ENCODE data around the gene MCEMP1. TPM values are rescaled to one million over a fixed set of nuclear protein-coding genes. Genes with fewer than 3 reads are reported as not detected.

Gene MCEMP1
- total RNA-seq, 1 experiment from 2014 or later: 0.44 TPM

- TF ChIP-seq CTCF (IDR thresholded peaks at IDR 0.05; ENCODE audit: unreplicated experiment): no peak
- ChIA-PET POLR2A (interaction anchor here (0.9 kb wide), 1 partner anchor 24 kb away, joined by 3 read pairs; no protein-coding TSS in a partner anchor), CTCF (interaction anchor here (0.6 to 2.0 kb wide), 3 partner anchors 12 to 131 kb away, joined by 4 to 6 read pairs (median 4); partner anchors contain the start of gene TRAPPC5)
- no TSS peak for BruUV-seq (replicated peaks)
- DNase-seq (ENCODE audit: unreplicated experiment): no peak
- Mint-ChIP-seq H3K36me3 (ENCODE audit: insufficient read depth, unreplicated experiment) (no peaks in the 10 kb centered on the region), H3K4me1 (ENCODE audit: insufficient read depth, unreplicated experiment) (no peaks in the 10 kb centered on the region), H3K9me3 (ENCODE audit: unreplicated experiment) (no peaks in the 10 kb centered on the region), H3K4me3 (ENCODE audit: unreplicated experiment) (no peak within 1 kb of the TSS), H3K27me3 (ENCODE audit: insufficient read depth, unreplicated experiment) (peaks cover 22% of the 10 kb centered on the region), H3K27ac (ENCODE audit: low read depth, unreplicated experiment) (no peak within 1 kb of the TSS)
- intact Hi-C loops (cut with micrococcal nuclease): no loop called here
These were observed 8.0 kb upstream of the MCEMP1 start, which contains the start of gene RETN for GRCh38 chr19:7668842-7669241. TSS of gene RETN (plus strand) at chr19:7669049. CDS start at chr19:7669327, 278 bp downstream.

GRCh38 chr19:7669641-7670040, 7.2 kb upstream of the MCEMP1 start:
- no peaks in the 10 kb centered on the region for H3K4me1 Mint-ChIP-seq (ENCODE audit: insufficient read depth, unreplicated experiment)
- no peak for TF ChIP-seq CTCF (IDR thresholded peaks at IDR 0.05; ENCODE audit: unreplicated experiment)
- no peak overlapping the region for H3K4me3 Mint-ChIP-seq (ENCODE audit: unreplicated experiment)
- POLR2A ChIA-PET: interaction anchor here (0.7 to 0.9 kb wide), 2 partner anchors 11 to 16 kb away, joined by 3 read pairs; partner anchors contain the start of gene TRAPPC5
- no peak for DNase-seq (ENCODE audit: unreplicated experiment)
- no TSS peak for BruUV-seq (replicated peaks)
- no peaks in the 10 kb centered on the region for H3K36me3 Mint-ChIP-seq (ENCODE audit: insufficient read depth, unreplicated experiment)
- H3K27me3 Mint-ChIP-seq (ENCODE audit: insufficient read depth, unreplicated experiment): peaks cover 22% of the 10 kb centered on the region
- no peak overlapping the region for H3K27ac Mint-ChIP-seq (ENCODE audit: low read depth, unreplicated experiment)
- CTCF ChIA-PET: interaction anchor here (0.6 to 2.0 kb wide), 3 partner anchors 11 to 131 kb away, joined by 4 to 6 read pairs (median 4); partner anchors contain the start of gene TRAPPC5
- H3K9me3 Mint-ChIP-seq (ENCODE audit: unreplicated experiment): no peaks in the 10 kb centered on the region
- intact Hi-C loops (cut with micrococcal nuclease): no loop called here

- H3K9me3 Mint-ChIP-seq (ENCODE audit: unreplicated experiment): no peaks in the 10 kb centered on the region
- intact Hi-C loops (cut with micrococcal nuclease): no loop called here
- no peaks in the 10 kb centered on the region for H3K36me3 Mint-ChIP-seq (ENCODE audit: insufficient read depth, unreplicated experiment)
- BruUV-seq (replicated peaks): no TSS peak
- no peak for DNase-seq (ENCODE audit: unreplicated experiment)
- CTCF ChIA-PET: interaction anchor here (1.0 to 2.0 kb wide), 2 partner anchors 11 to 18 kb away, joined by 4 to 6 read pairs; partner anchors contain the start of gene TRAPPC5
- peak overlapping the region; percentile 37 for H3K4me3 Mint-ChIP-seq (ENCODE audit: unreplicated experiment)
- peaks cover 22% of the 10 kb centered on the region for H3K27me3 Mint-ChIP-seq (ENCODE audit: insufficient read depth, unreplicated experiment)
- H3K4me1 Mint-ChIP-seq (ENCODE audit: insufficient read depth, unreplicated experiment): no peaks in the 10 kb centered on the region
- TF ChIP-seq CTCF (IDR thresholded peaks at IDR 0.05; ENCODE audit: unreplicated experiment): no peak
- no peak overlapping the region for H3K27ac Mint-ChIP-seq (ENCODE audit: low read depth, unreplicated experiment)
- POLR2A ChIA-PET: interaction anchor here (0.7 to 0.9 kb wide), 3 partner anchors 10 to 17 kb away, joined by 3 to 4 read pairs (median 3); partner anchors contain the start of gene TRAPPC5
These were observed 6.6 kb upstream of the MCEMP1 start for GRCh38 chr19:7670150-7670783.

- Mint-ChIP-seq H3K4me3 (ENCODE audit: unreplicated experiment) (peak overlapping the region; percentile 37), H3K27me3 (ENCODE audit: insufficient read depth, unreplicated experiment) (peaks cover 22% of the 10 kb centered on the region), H3K9me3 (ENCODE audit: unreplicated experiment) (no peaks in the 10 kb centered on the region), H3K27ac (ENCODE audit: low read depth, unreplicated experiment) (no peak overlapping the region), H3K4me1 (ENCODE audit: insufficient read depth, unreplicated experiment) (no peaks in the 10 kb centered on the region), H3K36me3 (ENCODE audit: insufficient read depth, unreplicated experiment) (no peaks in the 10 kb centered on the region)
- intact Hi-C loops (cut with micrococcal nuclease): no loop called here
- ChIA-PET POLR2A (interaction anchor here (0.7 kb wide), 1 partner anchor 15 kb away, joined by 4 read pairs; no protein-coding TSS in a partner anchor), CTCF (interaction anchor here (1.4 kb wide), 1 partner anchor 10 kb away, joined by 3 read pairs; the partner anchor contains the start of gene TRAPPC5)
- BruUV-seq (replicated peaks): no TSS peak
- DNase-seq (ENCODE audit: unreplicated experiment): no peak
- TF ChIP-seq CTCF (IDR thresholded peaks at IDR 0.05; ENCODE audit: unreplicated experiment): no peak
These were observed 6.1 kb upstream of the MCEMP1 start for GRCh38 chr19:7670790-7671189.

All from MCF 10A (cell line).